IPS-18a (cell line): ENCODE measurements around the gene ADCY7.

ENCODE experiments used
- H3K27ac ChIP-seq: one replicate; pipeline ENCODE4 v1.5.1; 2013; ENCODE audit warnings: low read length
- H3K27me3 ChIP-seq: one replicate; pipeline ENCODE4 v1.6.1; 2013; ENCODE audit warnings: mild to moderate bottlenecking, low read length; ENCODE audit not compliant: control insufficient read depth, insufficient read depth
- H3K36me3 ChIP-seq: one replicate; pipeline ENCODE4 v1.6.1; 2013; ENCODE audit warnings: low read depth, low read length; ENCODE audit not compliant: control insufficient read depth
- H3K4me1 ChIP-seq: one replicate; pipeline ENCODE4 v1.6.1; 2013; ENCODE audit warnings: low read depth, low read length; ENCODE audit not compliant: control insufficient read depth
- H3K4me3 ChIP-seq: one replicate; pipeline ENCODE4 v1.5.1; 2013; ENCODE audit warnings: low read length
- H3K9ac ChIP-seq: one replicate; pipeline ENCODE4 v1.6.1; 2013; ENCODE audit warnings: mild to moderate bottlenecking, low read length, moderate library complexity
- H3K9me3 ChIP-seq: one replicate; pipeline ENCODE4 v1.6.1; 2013; ENCODE audit warnings: low read depth, low read length; ENCODE audit not compliant: control insufficient read depth

ADCY7 gene

DNA sequence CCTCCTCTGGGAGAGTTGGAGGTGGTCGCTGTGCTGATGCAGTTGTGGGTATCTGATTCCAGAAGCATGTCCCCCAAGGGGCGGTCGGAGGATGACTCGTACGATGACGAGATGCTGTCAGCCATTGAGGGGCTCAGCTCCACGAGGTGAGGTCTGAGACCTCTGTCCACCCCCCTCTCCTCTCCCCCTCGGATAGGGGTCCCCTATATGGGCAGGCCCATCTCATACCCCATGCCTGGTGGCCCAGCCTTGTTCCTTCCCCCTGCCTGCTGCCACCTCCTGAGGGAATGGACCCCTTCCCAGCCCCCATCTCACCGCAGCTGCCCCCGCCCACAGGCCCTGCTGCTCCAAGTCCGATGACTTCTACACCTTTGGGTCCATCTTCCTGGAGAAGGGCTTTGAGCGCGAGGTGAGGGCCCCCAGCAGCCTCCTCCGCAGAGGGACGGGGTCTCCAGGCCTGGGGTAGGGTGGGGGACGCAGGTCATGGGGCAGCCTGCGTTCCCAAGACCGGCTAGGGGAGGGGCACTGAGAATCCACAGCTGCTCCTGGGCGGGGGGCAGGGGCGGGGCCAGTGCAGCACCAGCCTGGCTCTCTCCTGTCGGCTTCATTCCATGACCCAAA lies 39.2 kb downstream of the ADCY7 start:
- Histone ChIP-seq H3K27me3 (no peaks in the 10 kb centered on the region), H3K4me3 (no peak overlapping the region), H3K36me3 (no peaks in the 10 kb centered on the region), H3K9ac (no peak overlapping the region), H3K27ac (no peak overlapping the region), H3K9me3 (no peaks in the 10 kb centered on the region), H3K4me1 (no peaks in the 10 kb centered on the region)

DNA sequence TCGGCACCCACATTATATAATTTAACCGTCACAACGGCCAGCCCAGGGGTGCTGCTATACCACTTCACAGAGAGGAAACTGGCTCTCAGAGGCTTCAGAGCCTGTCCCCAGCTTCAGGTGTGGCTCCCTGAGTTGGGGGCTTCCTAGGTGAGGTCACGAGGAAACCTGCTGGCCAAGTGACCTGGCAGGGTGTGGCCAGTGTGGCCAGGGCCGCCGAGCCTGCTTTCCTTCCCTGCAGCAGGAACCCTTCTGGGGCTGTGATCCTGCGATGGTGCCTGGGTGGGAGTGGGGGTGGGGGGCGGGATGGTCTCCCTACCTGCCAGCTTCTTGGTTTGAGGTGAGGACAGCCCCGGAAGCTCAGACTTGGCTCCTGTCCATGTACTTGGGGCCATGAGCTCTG lies 39.9 kb downstream of the ADCY7 start:
- Histone ChIP-seq H3K27me3 (no peaks in the 10 kb centered on the region), H3K4me3 (no peak overlapping the region), H3K9ac (no peak overlapping the region), H3K27ac (no peak overlapping the region), H3K4me1 (no peaks in the 10 kb centered on the region), H3K36me3 (no peaks in the 10 kb centered on the region), H3K9me3 (no peaks in the 10 kb centered on the region)

DNA sequence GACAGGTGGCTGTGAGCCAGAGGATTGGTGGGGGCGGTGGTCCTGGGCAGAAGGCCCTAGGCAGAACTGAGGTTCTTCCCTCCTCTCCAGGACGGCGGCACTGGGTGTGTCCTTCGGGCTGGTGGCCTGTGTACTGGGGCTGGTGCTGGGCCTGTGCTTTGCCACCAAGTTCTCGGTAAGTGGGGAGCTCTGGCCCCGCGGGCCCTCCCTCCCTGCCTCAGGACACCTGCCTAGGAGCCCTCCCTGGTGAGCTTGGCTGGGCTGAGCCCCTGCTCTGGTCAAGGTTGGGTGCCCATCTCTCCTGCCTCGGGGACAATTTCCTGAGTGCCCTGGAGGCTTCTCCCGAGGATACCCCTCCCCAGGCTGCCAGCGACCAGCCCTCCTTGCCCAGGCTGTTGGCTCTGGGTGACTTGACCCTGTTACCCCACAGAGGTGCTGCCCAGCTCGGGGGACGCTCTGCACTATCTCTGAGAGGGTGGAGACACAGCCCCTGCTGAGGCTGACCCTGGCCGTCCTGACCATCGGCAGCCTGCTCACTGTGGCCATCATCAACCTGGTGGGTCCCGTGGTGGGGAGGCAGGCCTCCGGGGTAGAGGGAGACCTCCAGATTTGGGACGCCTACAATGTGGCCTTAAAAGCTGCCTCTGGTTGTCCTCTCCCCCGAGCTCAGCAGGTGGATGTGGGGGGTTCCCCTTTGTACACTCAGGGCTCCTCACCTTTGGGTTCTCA lies 42.0 kb downstream of the ADCY7 start:
- H3K36me3 ChIP-seq: no peaks in the 10 kb centered on the region
- H3K27me3 ChIP-seq: no peaks in the 10 kb centered on the region
- no peak overlapping the region for H3K9ac ChIP-seq
- no peak overlapping the region for H3K4me3 ChIP-seq
- no peak overlapping the region for H3K27ac ChIP-seq
- H3K4me1 ChIP-seq: no peaks in the 10 kb centered on the region
- H3K9me3 ChIP-seq: no peaks in the 10 kb centered on the region

DNA sequence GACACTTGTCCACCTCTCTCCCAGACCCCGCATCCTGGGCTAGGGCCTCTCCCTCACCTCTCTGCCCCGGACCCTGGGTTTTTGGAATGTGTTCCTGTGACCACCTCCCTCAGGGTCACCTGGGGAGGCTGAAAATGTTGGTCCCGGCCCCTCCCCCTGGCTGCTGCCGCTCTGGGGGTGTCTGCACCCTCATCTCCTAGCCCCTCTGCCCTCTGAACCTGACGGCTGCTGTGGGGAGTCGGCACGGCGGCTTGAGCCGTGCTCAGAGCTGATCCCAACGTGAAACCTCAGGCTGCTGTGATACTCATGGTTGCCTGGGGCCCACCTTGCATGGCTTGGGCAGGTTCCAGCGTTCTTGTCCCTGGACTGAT lies 42.8 kb downstream of the ADCY7 start:
- no peak overlapping the region for H3K9ac ChIP-seq
- H3K9me3 ChIP-seq: no peaks in the 10 kb centered on the region
- no peaks in the 10 kb centered on the region for H3K27me3 ChIP-seq
- no peaks in the 10 kb centered on the region for H3K4me1 ChIP-seq
- no peak overlapping the region for H3K4me3 ChIP-seq
- H3K27ac ChIP-seq: no peak overlapping the region
- H3K36me3 ChIP-seq: peaks cover 3% of the 10 kb centered on the region

DNA sequence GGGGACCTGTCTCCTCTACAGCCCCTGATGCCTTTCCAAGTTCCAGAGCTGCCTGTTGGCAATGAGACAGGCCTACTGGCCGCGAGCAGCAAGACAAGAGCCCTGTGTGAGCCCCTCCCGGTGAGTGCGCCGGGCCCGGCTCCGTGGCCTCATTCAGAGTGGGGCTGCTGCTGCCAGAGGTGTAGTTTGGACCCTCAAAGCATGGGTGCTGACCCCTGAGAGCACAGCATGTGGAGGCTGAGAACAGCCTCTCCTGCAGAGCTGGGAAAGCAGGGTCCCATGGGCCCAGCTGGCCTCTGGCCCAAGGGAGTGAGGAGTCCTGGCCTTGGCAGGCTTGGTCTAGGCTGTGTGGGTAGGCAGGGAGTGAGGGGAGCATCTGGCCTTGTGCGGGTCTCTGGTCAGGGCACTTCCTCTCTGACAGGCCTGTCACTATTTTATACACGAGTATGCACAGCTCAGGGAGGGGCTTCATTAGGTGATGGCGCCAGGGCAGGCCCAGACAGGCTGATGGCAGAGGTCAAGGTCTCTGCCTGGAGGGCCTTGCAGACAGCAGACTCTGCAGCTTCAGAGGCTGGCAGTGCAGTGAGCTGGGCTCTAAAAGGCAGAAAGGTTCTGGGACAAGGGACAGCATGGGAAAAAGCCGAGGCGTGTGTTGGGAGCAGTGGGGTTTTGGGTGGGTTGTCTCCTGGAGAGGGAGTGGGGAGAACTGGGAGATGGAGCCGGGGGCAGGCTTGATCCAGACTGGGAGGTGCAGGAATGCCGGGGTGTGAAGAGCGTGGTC lies 43.4 kb downstream of the ADCY7 start:
- H3K36me3 ChIP-seq: peaks cover 9% of the 10 kb centered on the region
- H3K9me3 ChIP-seq: no peaks in the 10 kb centered on the region
- no peak overlapping the region for H3K27ac ChIP-seq
- H3K4me1 ChIP-seq: no peaks in the 10 kb centered on the region
- no peaks in the 10 kb centered on the region for H3K27me3 ChIP-seq
- H3K9ac ChIP-seq: no peak overlapping the region
- no peak overlapping the region for H3K4me3 ChIP-seq

DNA sequence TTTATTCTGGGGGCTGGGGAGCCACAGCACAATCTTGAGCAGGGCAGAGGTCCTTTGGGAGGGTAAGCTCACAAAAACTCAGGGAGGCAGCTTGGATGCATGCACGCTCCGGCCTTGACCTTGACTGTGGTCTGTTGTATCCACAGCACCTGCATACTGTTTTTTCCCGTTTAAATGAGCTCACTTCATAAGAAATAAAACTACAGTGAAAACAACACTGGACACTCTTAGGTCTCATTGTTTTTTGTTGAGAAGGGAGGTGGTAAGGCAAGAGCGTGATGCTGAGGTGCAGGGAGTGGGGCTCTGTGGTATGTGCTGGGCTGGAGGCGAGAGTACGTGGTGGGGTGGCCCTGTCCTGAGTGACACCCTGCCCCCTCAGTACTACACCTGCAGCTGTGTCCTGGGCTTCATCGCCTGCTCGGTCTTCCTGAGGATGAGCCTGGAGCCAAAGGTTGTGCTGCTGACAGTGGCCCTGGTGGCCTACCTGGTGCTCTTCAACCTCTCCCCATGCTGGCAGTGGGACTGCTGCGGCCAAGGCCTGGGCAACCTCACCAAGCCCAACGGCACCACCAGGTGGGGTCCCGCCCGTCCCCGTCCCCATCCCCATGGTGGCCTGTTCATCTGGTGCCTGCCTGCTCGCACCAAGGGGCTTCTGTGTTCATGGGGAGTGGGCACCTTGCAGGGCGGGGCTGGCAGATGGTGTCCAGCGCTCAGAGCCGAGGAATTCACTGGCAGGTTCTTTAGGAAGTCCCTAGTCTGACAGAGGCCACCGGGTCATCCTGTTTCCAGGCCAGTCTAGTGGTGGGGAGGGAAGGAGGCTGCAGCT lies 44.2 kb downstream of the ADCY7 start:
- Histone ChIP-seq H3K9ac (no peak overlapping the region), H3K4me3 (no peak overlapping the region), H3K36me3 (peaks cover 17% of the 10 kb centered on the region), H3K9me3 (no peaks in the 10 kb centered on the region), H3K27ac (no peak overlapping the region), H3K27me3 (no peaks in the 10 kb centered on the region), H3K4me1 (no peaks in the 10 kb centered on the region)

DNA sequence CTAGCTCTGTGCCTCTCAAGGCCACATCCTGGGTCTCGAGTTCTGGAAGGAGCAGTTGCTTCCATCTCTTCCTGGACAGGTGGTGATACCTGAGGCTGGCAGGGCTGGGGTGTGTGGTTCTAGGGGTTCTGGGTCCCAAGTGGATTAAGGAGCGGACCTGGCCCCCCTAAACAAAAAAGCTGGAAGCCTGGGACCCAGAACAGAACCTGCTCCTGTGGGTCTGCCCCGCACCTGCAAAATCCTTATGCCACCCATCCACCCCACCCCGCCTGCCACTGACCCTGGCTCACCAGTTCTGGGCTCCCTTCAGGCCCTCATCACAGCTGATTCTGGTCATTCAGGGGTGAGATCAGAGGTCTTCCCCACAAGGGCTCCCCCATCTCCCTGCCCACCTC lies 44.8 kb downstream of the ADCY7 start:
- Histone ChIP-seq H3K36me3 (peaks cover 23% of the 10 kb centered on the region), H3K9me3 (no peaks in the 10 kb centered on the region), H3K4me1 (no peaks in the 10 kb centered on the region), H3K27ac (no peak overlapping the region), H3K4me3 (no peak overlapping the region), H3K27me3 (no peaks in the 10 kb centered on the region), H3K9ac (no peak overlapping the region)

DNA sequence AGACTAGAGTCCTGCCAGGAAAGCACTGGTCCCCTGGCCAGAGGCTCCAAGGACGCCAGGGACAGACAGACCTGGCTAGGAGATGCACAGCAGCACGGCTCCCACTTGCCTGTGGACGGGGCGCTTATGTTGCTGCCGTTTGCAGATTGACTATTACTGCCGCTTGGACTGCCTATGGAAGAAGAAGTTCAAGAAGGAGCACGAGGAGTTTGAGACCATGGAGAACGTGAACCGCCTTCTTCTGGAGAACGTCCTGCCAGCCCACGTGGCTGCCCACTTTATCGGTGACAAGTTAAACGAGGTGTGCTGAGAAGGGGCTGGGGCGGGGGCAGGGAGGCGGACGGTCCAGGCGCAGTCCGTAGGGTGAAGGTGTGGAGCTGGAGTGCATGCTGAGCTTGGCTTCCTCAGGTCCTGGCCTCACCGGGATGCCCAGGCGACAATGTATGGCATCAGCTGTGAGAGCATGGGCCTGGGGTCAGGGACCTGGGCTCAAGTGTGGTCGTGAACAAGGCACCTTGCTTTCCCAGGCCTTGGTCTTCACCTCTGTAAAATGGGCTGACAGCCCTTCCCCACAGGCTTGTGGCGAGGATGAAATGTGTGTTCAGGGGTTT lies 45.6 kb downstream of the ADCY7 start:
- Histone ChIP-seq H3K9me3 (no peaks in the 10 kb centered on the region), H3K4me3 (no peak overlapping the region), H3K27ac (no peak overlapping the region), H3K9ac (no peak overlapping the region), H3K36me3 (peaks cover 31% of the 10 kb centered on the region), H3K27me3 (no peaks in the 10 kb centered on the region), H3K4me1 (no peaks in the 10 kb centered on the region)

DNA sequence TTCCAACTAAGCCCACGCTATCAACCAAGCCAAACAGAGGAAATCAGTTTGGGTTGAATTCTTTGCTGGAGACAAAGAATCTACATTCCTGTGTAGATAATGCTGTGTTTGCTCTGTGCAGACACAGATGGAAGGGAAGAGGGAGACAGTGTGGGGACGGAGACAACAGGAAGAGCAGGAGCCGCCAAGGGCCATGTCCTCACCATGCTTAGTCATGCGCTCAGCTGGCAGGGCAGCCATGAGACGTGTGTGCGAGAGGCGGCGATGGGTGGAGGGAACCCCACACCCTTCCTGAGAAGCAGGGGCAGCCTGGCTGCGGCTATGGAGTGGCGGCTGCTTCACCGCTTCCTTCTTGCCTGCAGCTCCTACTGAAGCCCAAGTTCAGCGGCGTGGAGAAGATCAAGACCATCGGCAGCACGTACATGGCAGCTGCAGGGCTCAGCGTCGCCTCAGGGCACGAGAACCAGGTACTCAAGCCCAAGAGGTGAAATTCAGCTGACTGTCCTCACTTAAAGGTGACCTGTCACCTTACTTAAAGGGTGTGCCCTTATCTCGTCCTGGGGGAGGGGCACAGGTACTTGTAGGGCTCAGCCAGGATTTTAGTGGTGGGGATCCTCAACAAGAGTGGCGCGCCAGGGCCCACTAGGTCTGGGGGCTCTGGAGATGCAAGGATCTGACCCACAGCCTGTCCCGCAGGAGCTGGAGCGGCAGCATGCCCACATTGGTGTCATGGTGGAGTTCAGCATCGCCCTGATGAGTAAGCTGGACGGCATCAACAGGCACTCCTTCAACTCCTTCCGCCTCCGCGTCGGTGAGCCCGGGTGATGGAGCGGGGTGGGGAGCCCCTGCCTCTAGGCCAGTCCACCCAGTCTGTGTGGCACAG lies 47.5 kb downstream of the ADCY7 start:
- H3K4me1 ChIP-seq: no peaks in the 10 kb centered on the region
- no peak overlapping the region for H3K4me3 ChIP-seq

DNA sequence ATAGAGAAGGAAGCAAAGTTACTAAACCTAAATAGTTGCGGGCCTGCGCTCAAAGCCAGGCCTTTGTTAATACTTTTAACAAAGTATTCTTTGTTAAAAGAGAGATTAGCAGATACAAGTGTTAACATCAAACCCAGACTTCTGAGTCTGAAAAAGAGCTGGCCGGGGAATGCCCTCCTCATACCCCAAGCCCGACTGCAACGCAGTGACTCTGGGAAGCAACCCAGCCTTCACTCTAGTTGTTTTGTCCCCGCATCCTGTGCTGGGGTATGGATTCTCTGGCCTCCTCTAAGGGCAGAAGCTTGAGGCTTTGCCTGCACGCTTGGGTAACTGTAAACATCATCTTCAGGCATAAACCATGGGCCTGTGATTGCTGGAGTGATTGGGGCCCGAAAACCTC lies 48.3 kb downstream of the ADCY7 start:
- Histone ChIP-seq H3K4me1 (no peaks in the 10 kb centered on the region), H3K4me3 (no peak overlapping the region), H3K27ac (no peak overlapping the region), H3K36me3 (peaks cover 58% of the 10 kb centered on the region), H3K9ac (no peak overlapping the region), H3K27me3 (no peaks in the 10 kb centered on the region), H3K9me3 (no peaks in the 10 kb centered on the region)

More for the DNA sequence above, 47.5 kb downstream of the ADCY7 start:
- Histone ChIP-seq H3K36me3 (peaks cover 50% of the 10 kb centered on the region), H3K27me3 (no peaks in the 10 kb centered on the region), H3K9me3 (no peaks in the 10 kb centered on the region), H3K27ac (no peak overlapping the region), H3K9ac (no peak overlapping the region)
